C4-2B (cell line): Measurements from ENCODE around the gene DEDD.

Experiments used
- H3K27ac ChIP-seq: fragments of 450-650 bp; 2 replicates; pipeline ENCODE4 v1.5.1; 2017
- CTCF ChIP-seq: fragments of 450-650 bp; conservative IDR thresholded peaks from 2 replicates; pipeline ENCODE4 v1.5.1; 2017; ENCODE audit warnings: mild to moderate bottlenecking
- ZFX ChIP-seq: fragments of 450-650 bp; IDR thresholded peaks from 2 replicates; pipeline ENCODE4 v1.6.1; 2017

Gene DEDD

GRCh38 chr1:161176468-161177111 lies 44.1 kb upstream of the DEDD start:
- TF ChIP-seq CTCF, result no peak
- TF ChIP-seq ZFX, result no peak
- H3K27ac ChIP-seq, result peak overlapping the region; percentile 84

- H3K27ac ChIP-seq, result peak overlapping the region; percentile 84; the same call in 1 of the 2 replicates
Observed at GRCh38 chr1:161175771-161176453, 43.4 kb upstream of the DEDD start.

GRCh38 chr1:161174911-161175310 lies 42.4 kb upstream of the DEDD start:
- H3K27ac ChIP-seq, result no peak overlapping the region
- TF ChIP-seq CTCF (no peak), ZFX (no peak)

More at GRCh38 chr1:161175771-161176453, 43.4 kb upstream of the DEDD start:
- TF ChIP-seq CTCF, result no peak
- TF ChIP-seq ZFX, result no peak

GRCh38 chr1:161173711-161174110 lies 41.2 kb upstream of the DEDD start:
- H3K27ac ChIP-seq, result no peak overlapping the region
- TF ChIP-seq CTCF, result no peak
- no peak for TF ChIP-seq ZFX

- TF ChIP-seq CTCF (no peak), ZFX (no peak)
- H3K27ac ChIP-seq, result no peak overlapping the region
Observed at GRCh38 chr1:161172776-161173376, 40.4 kb upstream of the DEDD start.

- TF ChIP-seq CTCF (no peak), ZFX (no peak)
- no peak overlapping the region for H3K27ac ChIP-seq
Observed at GRCh38 chr1:161172349-161172748, 39.9 kb upstream of the DEDD start.

- no peak overlapping the region for H3K27ac ChIP-seq
- TF ChIP-seq ZFX, result no peak
- no peak for TF ChIP-seq CTCF
Observed at GRCh38 chr1:161171696-161172095, 39.2 kb upstream of the DEDD start.
